Lower lobe of right lung (tissue), 2 donors: Measurements from ENCODE around the gene DEXI. TPM values are rescaled to one million over a fixed set of nuclear protein-coding genes. Genes with fewer than 3 reads are reported as not detected.

Source experiments
- ATAC-seq, 2 donors: fragments of 200-7000 bp; cut with Tn5 transposase; one replicate each; pipeline ENCODE4 v1.9.1; 2020 to 2022; ENCODE audit warnings: mild to moderate bottlenecking in 2 of 2, moderate library complexity in 2 of 2
- DNase-seq: peaks from one replicate; pipeline ENCODE4 v3.0.0-alpha.2; 2020
- H3K27ac ChIP-seq: fragments of 200-600 bp; one replicate; pipeline ENCODE4 v1.8.0; 2022
- H3K27me3 ChIP-seq: fragments of 200-600 bp; one replicate; pipeline ENCODE4 v1.8.0; 2022; ENCODE audit warnings: low read depth
- H3K36me3 ChIP-seq: fragments of 200-600 bp; one replicate; pipeline ENCODE4 v1.8.0; 2022; ENCODE audit warnings: mild to moderate bottlenecking
- H3K4me1 ChIP-seq: fragments of 200-600 bp; one replicate; pipeline ENCODE4 v1.8.0; 2022
- H3K4me3 ChIP-seq: fragments of 200-600 bp; one replicate; pipeline ENCODE4 v1.8.0; 2022; ENCODE audit warnings: mild to moderate bottlenecking
- H3K9me3 ChIP-seq: fragments of 200-600 bp; one replicate; pipeline ENCODE4 v1.8.0; 2022
- intact Hi-C: fragments of 100-400 bp; cut with DNase I; formaldehyde crosslinking; loops from one replicate; pipeline ENCODE4 v1.11.0; 2022
- total RNA-seq: library from RNA; stranded (reverse); fragmentation: NEBNext Ultra II Directional; extraction: Animal tissue kit (Norgen Biotek cat#: 25700); gene quantifications from one replicate; pipeline ENCODE4 v1.2.1, GENCODE V29; 2021
- TF ChIP-seq, protein P1 (sequence below): fragments of 200-600 bp; IDR thresholded peaks from one replicate; pipeline ENCODE4 v1.8.0; 2022; ENCODE audit warnings: antibody characterized with exemption, mild to moderate bottlenecking
- donor health status: DM: no; HTN: yes; CAD: no; lungs with severe emphysema.

The DEXI gene
- total RNA-seq, 1 donor from 2014 or later, result 29.9 TPM

DNA sequence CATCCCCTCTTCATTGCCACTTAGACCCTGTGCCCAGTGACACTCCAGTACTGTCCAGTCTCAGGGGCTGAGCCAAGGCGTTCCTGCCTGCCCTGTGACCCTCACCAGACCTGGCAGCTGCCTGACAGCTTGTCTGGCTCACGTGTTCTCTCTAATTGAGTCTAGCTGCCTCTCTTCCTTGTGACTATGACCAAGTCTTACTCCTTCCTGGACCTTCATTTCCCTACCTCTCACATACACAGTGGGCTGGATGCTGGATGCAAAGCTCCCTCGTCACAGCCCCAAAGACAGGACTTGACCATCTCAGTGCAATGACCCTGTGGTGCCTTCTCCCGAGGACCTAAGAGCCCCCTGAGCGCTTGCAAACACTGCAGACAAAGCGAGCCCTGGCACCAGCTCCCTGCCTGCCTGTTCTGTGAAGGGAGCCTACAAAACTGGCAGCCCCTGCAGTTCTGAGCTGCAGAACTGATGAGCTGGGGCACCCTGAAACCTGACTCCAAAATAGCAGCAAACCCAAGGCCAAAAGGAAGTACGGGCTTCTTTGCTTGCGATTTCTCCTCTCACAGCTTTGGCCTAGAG lies 1.7 kb downstream of the DEXI start:
- ATAC-seq, result no peak
- Histone ChIP-seq H3K27ac (peak overlapping the region; percentile 76), H3K4me1 (peaks cover 76% of the 10 kb centered on the region), H3K36me3 (no peaks in the 10 kb centered on the region), H3K4me3 (peak overlapping the region; percentile 64), H3K27me3 (no peaks in the 10 kb centered on the region), H3K9me3 (no peaks in the 10 kb centered on the region)
- TF ChIP-seq, protein P1, sequence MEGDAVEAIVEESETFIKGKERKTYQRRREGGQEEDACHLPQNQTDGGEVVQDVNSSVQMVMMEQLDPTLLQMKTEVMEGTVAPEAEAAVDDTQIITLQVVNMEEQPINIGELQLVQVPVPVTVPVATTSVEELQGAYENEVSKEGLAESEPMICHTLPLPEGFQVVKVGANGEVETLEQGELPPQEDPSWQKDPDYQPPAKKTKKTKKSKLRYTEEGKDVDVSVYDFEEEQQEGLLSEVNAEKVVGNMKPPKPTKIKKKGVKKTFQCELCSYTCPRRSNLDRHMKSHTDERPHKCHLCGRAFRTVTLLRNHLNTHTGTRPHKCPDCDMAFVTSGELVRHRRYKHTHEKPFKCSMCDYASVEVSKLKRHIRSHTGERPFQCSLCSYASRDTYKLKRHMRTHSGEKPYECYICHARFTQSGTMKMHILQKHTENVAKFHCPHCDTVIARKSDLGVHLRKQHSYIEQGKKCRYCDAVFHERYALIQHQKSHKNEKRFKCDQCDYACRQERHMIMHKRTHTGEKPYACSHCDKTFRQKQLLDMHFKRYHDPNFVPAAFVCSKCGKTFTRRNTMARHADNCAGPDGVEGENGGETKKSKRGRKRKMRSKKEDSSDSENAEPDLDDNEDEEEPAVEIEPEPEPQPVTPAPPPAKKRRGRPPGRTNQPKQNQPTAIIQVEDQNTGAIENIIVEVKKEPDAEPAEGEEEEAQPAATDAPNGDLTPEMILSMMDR, result no peak
- no peak for DNase-seq
- intact Hi-C loops, result no loop called here

DNA sequence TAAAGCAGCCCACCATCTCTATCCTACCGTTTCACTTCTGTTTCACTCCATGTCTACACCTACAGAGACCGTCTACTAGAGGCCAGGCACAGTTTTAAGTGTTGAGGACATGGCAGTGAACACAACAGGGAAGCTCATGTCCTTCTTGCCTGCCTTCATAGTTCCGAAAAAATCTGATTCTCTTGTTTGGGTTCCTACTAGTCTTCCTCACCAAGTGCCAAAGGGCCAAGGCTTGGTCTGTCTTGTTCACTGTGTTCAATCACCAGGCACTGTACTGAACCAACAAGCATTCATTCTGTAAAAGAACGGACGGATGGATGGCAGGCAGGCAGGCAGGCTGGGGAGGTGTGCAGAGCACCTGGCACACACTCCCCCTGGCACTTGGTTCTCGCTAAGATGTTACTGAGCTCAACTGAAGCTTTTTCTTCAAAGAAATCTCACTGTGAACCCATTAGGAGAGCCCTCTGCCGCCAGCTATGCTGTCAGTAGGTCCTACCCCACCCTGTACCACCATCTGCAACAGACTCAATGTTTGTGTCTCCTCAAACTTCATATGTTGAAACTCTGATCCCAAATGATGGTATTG lies 2.5 kb downstream of the DEXI start:
- no peak for DNase-seq
- no peaks in the 10 kb centered on the region for H3K27me3 ChIP-seq
- ATAC-seq, result no peak
- peak overlapping the region; percentile 64 for H3K4me3 ChIP-seq
- TF ChIP-seq, protein P1, result no peak
- no peak overlapping the region for H3K27ac ChIP-seq
- H3K9me3 ChIP-seq, result no peaks in the 10 kb centered on the region
- H3K36me3 ChIP-seq, result no peaks in the 10 kb centered on the region
- intact Hi-C loops, result no loop called here
- peaks cover 74% of the 10 kb centered on the region for H3K4me1 ChIP-seq

DNA sequence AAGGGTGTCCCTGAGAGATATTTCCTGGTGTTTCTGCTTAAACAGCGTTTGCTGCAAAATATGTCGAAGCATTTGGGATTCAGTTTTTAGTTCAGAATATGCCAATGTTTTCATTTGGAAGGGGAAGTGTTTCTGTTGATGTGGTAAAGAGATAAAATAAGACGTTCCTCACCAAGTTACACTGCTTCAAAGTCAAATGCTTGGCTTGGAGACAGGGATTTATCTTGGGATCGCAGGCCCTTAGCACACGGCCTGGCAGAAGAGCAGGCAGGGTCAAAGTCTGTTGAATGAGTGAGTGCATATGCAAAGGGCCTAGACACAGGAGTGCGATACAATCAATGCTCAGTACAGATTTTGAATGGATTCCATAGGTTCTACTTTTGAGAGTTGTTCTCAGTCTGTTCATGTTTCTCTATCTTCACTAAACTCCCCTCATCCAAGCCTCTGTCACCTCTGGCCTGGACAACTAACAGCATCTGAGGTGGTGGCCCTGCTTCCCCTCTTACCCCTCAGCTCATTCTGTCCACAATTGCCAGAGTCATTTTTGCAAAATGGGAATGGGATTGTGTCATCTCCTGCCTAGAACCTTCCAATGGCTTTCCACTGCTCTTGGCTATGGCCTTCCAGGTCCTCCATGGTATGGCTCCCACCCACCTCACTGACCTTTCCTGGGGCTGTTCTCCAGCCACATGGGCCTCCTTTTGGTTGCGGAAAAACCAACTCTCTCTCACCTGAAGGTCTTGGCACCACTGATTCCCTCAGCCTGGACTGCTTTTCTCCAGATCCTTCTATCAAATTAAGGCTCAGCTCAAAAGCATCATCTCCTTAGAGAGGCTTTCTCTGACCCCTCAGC lies 3.2 kb downstream of the DEXI start:
- no peaks in the 10 kb centered on the region for H3K9me3 ChIP-seq
- intact Hi-C loops, result no loop called here
- DNase-seq, result no peak
- H3K36me3 ChIP-seq, result peaks cover under 1% of the 10 kb centered on the region
- peaks cover 78% of the 10 kb centered on the region for H3K4me1 ChIP-seq
- peak overlapping the region; percentile 64 for H3K4me3 ChIP-seq
- H3K27ac ChIP-seq, result peak overlapping the region; percentile 56
- TF ChIP-seq, protein P1, result no peak
- ATAC-seq, result no peak
- H3K27me3 ChIP-seq, result no peaks in the 10 kb centered on the region

DNA sequence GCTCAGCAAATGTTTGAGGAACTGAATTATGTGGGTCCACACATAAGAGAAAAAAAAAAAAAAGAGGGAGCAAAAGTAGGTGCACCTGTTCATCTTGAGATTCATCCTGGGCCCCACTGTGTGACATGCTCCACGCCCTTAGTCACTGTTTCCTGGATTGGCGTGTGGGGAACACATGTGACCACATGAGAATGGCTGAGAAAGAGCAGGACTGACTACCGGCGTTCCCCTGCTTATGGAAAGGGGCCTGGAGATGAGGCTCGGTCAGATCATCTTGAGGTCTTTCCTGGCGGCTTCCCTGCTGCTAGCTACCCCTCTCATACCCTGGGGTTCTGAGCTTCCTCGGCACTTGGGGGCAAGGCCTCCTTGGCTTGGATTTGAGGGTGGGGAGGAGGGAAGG lies 3.9 kb downstream of the DEXI start:
- H3K27me3 ChIP-seq, result no peaks in the 10 kb centered on the region
- intact Hi-C loops, result no loop called here
- no peak for DNase-seq
- TF ChIP-seq, protein P1, result no peak
- no peak for ATAC-seq
- no peak overlapping the region for H3K4me3 ChIP-seq
- H3K27ac ChIP-seq, result peak overlapping the region; percentile 56
- peaks cover 7% of the 10 kb centered on the region for H3K36me3 ChIP-seq
- H3K9me3 ChIP-seq, result no peaks in the 10 kb centered on the region
- H3K4me1 ChIP-seq, result peaks cover 83% of the 10 kb centered on the region

DNA sequence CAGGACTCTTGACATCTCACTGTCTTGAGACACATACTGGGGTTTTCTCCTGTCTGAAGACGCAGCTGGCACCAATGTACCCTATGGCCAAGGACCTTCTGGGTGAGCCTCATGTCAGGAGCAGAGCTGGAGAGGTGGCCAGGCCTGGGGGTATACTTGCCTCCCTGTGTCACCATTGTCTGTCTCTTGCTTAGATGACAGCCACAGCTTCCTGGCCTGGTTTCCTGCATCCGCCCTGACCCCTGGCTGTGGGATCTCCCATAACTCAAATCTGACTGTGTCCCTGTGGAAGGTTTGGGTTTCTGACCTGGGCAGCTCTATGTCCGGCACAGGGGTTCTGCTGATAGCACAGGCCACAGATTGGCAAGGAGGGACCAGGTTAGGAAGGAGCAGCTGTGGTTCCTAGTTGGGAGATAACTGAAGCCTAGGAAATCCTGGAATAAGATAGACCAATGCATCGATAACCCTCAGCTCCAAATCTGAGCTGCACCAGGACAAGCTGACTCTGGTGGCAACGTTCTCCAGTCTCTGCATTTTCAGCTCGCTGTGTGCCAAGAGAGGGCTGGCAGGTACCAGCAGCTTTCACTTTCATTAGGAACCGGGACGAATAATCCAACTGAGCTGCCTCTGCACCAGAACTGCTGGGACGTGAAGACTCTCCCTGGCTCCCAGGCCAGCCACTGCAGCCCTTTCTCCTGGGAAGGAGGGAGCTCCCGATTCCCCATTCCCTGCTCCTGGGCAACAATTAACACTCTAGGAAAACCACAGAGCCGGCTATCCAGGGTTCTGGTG lies 5.0 kb downstream of the DEXI start:
- DNase-seq, result no peak
- Histone ChIP-seq H3K36me3 (peaks cover 16% of the 10 kb centered on the region), H3K27ac (peak overlapping the region; percentile 56), H3K27me3 (no peaks in the 10 kb centered on the region), H3K9me3 (no peaks in the 10 kb centered on the region), H3K4me3 (peak overlapping the region; percentile 24), H3K4me1 (peaks cover 78% of the 10 kb centered on the region)
- TF ChIP-seq, protein P1, result no peak
- intact Hi-C loops, result no loop called here
- ATAC-seq, result no peak
